HG02571 (cell line): ENCODE results near the gene EHBP1.
A peak's percentile ranks its signal among the peaks of the same experiment; 100 is the strongest.
"Not testable (repeated sequence)": the region's sequence is repeated elsewhere in the genome, so short reads cannot be mapped to it uniquely, and the experiment has no call there.

Experiments
- ATAC-seq: cut with Tn5 transposase; IDR thresholded peaks from one replicate; pipeline ENCODE4 v1.9.1; 2021; ENCODE audit warnings: mild to moderate bottlenecking, moderate library complexity; ENCODE audit not compliant: unreplicated experiment

EHBP1 gene

GRCh38 chr2:62704654-62705006, 883 bp upstream of the EHBP1 start:
- no peak for ATAC-seq

- peak; percentile 2 for ATAC-seq
Observed at GRCh38 chr2:62705859-62706720, 577 bp downstream of the EHBP1 start.

- ATAC-seq = no peak
Observed at GRCh38 chr2:62706721-62707521, 1.4 kb downstream of the EHBP1 start.

- no peak for ATAC-seq
Observed at GRCh38 chr2:62708751-62709150, 3.2 kb downstream of the EHBP1 start.

- ATAC-seq = no peak
Observed at GRCh38 chr2:62711832-62712494, 6.5 kb downstream of the EHBP1 start.

DNA sequence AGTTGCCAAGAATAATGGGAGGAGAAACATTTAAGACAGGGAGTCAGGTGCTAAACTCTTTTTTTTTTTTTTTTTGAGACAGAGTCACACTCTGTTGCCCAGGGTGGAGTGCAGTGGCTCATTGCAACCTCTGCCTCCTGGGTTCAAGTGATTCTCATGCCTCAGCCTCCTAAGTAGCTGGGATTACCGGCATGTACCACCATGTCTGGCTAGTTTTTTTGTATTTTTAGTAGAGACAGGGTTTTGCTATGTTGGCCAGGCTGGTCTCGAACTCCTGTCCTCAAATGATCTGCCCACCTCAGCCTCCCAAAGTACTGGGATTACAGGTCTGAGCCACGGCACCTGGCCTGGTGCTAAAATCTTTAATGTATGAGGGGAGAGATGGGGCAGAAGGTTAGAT, 7.7 kb downstream of the EHBP1 start:
- ATAC-seq = not testable (repeated sequence)

DNA sequence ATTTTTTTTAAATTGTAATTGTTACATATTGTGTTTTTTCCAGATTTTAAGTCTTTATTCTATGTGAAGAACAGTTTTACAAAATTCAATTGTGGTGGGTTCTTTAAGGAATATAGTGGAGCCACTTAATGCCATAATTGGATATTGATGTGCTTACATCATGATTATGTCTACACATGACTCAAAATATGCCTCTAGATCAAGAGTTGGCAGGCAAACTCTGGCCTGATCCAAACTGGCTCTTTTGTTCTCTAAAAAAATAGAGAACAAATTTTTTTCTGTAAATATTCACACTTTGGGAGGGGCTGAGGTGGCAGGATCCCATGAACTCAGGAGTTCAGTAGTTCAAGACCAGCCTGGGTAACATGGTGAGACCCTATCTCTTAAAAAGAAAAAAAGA, 8.3 kb downstream of the EHBP1 start:
- ATAC-seq = no peak

GRCh38 chr2:62716768-62717167, 11.3 kb downstream of the EHBP1 start:
- ATAC-seq = no peak

DNA sequence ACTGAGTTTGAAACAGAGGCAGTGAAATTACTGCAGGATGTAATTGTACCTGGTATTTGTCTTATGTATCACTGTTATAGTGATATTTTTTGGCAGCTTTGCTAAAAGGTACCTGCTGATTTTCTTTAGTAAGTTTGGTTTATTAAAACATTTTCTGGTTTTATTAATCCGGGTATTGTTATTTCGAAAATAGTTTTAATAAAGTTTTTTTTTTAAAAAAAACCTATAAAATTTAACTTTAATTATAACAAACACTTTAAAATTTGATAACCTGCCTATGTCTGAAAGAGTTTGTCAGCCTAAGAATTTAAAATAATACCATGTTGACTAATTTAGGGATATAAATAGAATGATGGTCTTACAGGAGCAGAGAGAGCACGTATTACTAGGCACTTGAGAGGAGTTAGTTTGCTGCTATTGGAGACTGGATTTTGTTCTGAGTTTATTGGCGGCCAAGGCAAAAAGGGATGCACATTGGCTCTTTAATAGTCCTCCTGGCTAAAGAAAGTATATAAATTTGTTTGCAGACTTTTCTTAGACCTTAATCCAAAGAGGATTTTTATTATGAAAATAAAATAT, 12.1 kb downstream of the EHBP1 start:
- no peak for ATAC-seq

DNA sequence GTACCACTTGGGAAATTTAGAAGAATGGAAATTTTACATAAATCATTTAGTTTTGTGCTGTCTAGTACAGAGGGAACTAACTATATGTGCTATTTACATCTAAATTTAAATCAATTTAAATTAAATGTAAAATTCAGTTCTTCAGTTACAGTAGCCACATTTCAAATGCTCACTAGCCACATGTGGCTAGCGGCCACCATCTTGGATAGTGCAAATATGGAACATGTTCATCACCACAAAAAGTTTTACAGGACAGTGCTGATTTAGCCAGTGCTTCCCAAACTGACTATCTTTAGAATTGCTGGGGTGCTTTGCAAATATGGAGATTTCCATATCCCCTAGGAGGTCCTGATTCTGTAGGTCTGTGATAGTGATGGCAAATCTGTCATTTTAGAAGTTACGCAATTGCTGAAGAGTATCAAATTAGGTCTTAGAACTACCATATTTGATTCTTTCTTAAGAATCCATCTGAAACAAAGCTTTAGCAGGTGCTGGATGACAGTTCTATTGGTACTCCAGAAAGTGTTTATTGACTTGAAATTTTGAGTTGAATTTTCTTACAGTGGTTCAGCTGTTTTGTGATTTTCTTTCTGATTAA, 12.8 kb downstream of the EHBP1 start:
- ATAC-seq = no peak

GRCh38 chr2:62719757-62720156, 14.2 kb downstream of the EHBP1 start:
- no peak for ATAC-seq

DNA sequence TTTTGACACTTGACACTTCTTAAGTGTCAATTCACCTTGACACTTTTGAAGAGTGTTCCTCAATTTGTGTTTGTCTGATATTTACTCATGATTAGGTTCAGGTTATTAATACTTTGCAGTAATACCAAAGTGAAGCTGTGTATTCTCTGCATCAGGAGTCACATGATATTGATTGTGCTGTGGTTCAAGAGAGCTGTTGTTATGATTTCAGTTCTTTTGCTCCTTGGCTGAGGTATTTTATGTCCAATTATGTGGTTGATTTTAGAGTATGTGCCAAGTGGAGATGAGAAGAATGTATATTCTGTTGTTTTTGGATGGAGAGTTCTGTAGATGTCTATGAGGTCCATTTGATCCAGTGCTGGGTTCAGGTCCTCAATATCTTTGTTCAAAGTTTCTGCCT, 17.2 kb downstream of the EHBP1 start:
- no peak for ATAC-seq

- no peak for ATAC-seq
Observed at GRCh38 chr2:62723253-62723652, 17.7 kb downstream of the EHBP1 start.

DNA sequence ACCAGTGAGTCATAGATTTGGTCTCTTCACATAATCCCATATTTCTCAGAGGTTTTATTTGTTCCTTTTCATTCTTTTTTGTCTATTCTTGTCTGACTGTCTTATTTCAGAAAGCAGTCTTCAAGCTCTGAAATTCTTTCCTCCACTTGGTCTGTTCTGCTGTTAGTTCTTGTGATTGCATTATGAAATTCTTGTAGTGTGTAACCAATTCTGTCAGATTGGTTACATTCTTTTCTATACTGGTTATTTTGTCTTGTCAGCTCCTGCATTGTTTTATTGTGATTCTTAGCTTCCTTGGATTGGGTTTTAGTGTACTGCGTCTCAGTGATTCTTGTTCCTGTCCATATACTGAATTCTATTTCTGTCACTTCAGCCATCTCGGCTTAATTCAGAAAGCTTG, 18.6 kb downstream of the EHBP1 start:
- ATAC-seq = no peak

DNA sequence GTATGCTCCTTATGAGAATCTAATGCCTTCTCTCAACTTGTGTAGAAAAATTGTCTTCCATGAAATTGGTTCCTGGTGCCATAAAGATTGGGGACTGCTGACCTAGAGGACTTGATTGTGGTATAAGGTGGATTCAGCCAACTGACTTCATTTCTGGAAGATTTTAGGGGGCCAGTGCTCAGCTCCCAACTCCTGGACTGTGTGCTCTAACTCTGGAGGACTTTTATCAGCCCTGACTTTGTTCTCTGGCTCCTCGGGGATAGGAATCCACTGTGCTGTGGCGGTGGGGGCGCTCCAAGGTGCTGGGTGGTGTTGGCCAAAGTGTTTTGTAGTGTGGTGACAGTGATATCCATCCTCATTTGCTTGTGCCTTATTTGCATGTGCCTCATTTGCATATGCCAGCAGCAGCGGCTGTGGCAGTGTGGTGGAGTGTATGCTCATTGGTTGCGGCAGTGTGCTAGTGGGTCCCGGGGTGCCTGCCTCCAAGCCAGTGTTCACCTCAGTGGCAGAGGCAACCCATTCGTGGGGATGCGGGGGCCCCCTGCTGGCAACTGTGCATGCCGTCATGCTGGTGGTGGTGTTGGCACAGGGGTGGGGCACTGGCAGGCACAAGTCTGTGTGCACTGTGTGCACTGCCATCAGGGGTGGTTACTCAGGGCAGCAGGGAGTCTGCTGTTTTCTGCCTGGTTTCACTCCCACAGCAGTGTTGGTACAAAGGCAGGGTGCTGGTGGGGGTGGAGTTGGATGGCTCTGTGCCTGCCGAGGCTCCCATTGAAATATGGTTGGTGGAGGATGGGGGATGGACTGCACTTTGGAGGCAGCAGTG, 19.6 kb downstream of the EHBP1 start:
- no peak for ATAC-seq

DNA sequence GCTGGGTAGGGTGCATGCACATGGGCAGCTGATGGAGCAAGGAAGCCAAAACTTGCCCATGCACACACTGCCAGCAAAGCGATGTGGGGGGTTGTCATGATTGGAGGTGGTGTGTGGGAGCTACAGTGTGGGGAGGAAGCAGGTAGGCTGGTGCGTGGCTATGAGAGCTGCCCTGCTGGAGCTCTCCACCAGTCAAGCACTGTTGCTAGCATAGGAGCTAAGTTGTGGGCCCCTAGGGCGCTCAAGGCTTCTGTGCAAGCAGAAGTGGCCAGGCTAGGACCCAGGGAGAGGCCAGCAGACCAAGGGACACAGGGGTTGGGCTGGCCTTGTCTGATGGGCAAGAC, 20.2 kb downstream of the EHBP1 start:
- no peak for ATAC-seq

GRCh38 chr2:62727259-62727867, 21.9 kb downstream of the EHBP1 start:
- ATAC-seq = no peak

DNA sequence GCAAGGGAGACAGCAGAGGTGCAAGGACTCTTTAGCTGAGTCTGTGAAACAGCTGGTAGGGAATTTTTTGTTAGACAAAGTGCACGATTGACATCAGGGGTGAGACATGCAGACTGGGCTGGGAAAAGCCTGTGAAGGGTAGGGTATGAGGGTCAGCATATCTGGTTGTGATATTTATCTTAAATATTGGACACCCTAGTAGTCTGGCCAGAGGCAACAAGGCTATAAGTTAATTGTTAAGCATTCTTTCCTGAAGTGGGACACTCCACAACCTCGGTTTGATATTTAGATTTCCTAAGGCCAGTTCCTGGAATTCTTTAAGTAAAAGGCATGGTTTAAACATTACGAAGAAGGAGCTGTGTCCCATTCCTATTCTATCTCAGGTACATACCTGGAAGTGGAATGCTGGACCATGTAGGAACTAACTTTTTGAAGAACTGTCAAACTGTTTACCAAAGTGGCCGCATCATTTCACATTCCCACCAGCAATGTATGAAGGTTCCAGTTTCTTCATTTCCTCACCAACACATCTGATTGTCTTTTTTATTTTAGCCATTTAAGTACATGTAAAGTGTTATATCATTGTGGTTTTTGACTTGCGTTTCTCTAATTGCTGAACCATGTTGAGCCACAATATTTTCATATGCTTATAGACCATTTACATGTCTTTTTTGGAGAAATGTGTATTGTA, 22.5 kb downstream of the EHBP1 start:
- ATAC-seq = no peak

DNA sequence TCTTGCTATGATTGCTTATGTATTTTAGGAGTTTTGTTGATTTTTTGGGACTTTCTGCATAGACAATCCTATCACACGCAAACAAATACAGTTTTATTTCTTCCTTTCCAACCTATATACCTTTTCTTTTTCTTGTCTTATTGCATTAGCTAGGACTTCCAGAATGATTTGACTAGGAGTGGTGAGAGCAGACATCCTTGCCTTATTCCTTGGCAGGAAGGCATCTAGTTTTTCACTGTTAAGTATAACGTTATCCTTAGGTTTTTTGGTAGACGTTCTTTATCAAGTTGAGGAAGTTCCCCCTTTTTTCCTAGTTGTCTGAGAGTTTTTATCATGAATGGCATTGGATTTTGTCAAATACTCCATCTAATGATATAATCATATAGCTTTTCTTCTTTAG, 25.8 kb downstream of the EHBP1 start:
- ATAC-seq = no peak
